Measurements from ENCODE around the gene GNG4. TPM values are rescaled to one million over a fixed set of nuclear protein-coding genes. Genes with fewer than 3 reads are reported as not detected.

GNG4 gene
- not detected in 2 replicates for total RNA-seq

GRCh38 chr1:235649368-235650163 is at the start of gene GNG4:
Gene GNG4 (minus strand): TSS chr1:235649784. CDS start chr1:235583838, 65,946 bp downstream.

GRCh38 chr1:235504122-235504493 is 145.5 kb downstream of the GNG4 start, which contains the start of gene B3GALNT2:
Gene B3GALNT2 (minus strand): TSS chr1:235504452. CDS start chr1:235504252, 200 bp downstream.

Other genes with a start within 250 kb of the GNG4 start
- 27.6 and 48.3 TPM in 2 replicates for gene B3GALNT2, start 145.3 kb downstream of the GNG4 start, total RNA-seq
- gene LYST, start 217.1 kb upstream of the GNG4 start, total RNA-seq: 11.7 and 14.1 TPM in 2 replicates

Data from bronchial smooth muscle cell (primary cell).